ENCODE results near the gene NCOA3.

- TF ChIP-seq CTCF (IDR thresholded peaks at IDR 0.05), result no peak
- no peak for TF ChIP-seq POLR2A (IDR thresholded peaks at IDR 0.05)
- no peak for TF ChIP-seq POLR2AphosphoS5 (IDR thresholded peaks at IDR 0.05)
Observed at GRCh38 chr20:47682916-47683315, 181.2 kb downstream of the NCOA3 start.
